Cardiac muscle cell (in vitro differentiated cells and primary cell): Measurements from ENCODE around the gene SHPK. TPM values are rescaled to one million over a fixed set of nuclear protein-coding genes. Genes with fewer than 3 reads are reported as not detected.

ENCODE experiments used
- DNase-seq, 2 donors: peaks; one replicate each; pipeline versions ENCODE4 v3.0.0 to v3.0.0-alpha.2; 2010 to 2017; ENCODE audit warnings: low read depth in 1 of 2, low spot score in 1 of 2
- H3K27ac ChIP-seq: fragments of 200-600 bp; sonication (generic); 2 replicates; pipeline ENCODE4 v1.5.1; 2016
- H3K27me3 ChIP-seq: fragments of 200-600 bp; sonication (generic); 2 replicates; pipeline ENCODE4 v1.6.0; 2016; ENCODE audit warnings: control low read depth
- H3K36me3 ChIP-seq: fragments of 200-600 bp; sonication (generic); 2 replicates; pipeline ENCODE4 v1.5.1; 2016; ENCODE audit warnings: control low read depth
- H3K4me1 ChIP-seq: fragments of 200-600 bp; sonication (generic); 2 replicates; pipeline ENCODE4 v1.8.1; 2017; ENCODE audit warnings: low read depth, mild to moderate bottlenecking, mixed run types
- H3K4me3 ChIP-seq: fragments of 200-600 bp; sonication (generic); 2 replicates; pipeline ENCODE4 v1.5.1; 2016; ENCODE audit warnings: mild to moderate bottlenecking
- H3K9me3 ChIP-seq: fragments of 200-600 bp; sonication (generic); 2 replicates; pipeline ENCODE4 v1.5.1; 2017; ENCODE audit warnings: low read depth, mild to moderate bottlenecking, control low read depth
- CTCF ChIP-seq: IDR thresholded peaks from 2 replicates; pipeline ENCODE4 v1.5.1; 2012; ENCODE audit warnings: low read depth, mild to moderate bottlenecking, low read length
- polyA plus RNA-seq: library from polyadenylated mRNA; unstranded; fragments of >200 nt; fragmentation: Nextera tagmentation; extraction: Ambion mirVana; gene quantifications from 2 replicates; pipeline ENCODE4 v1.2.1, GENCODE V29; 2016
- total RNA-seq: library from RNA; depleted of rRNA; stranded (reverse); fragments of >200 nt; gene quantifications from 2 replicates; pipeline ENCODE4 v1.2.3, GENCODE V29; 2016

The SHPK gene
- total and polyA plus RNA-seq, 2 experiments from 2014 or later = 3.6 to 8.8 TPM

- no peak for DNase-seq
- H3K36me3 ChIP-seq = no peaks in the 10 kb centered on the region
Observed at GRCh38 chr17:3596804-3597464, 39.1 kb downstream of the SHPK start.

GRCh38 chr17:3594976-3595375 lies 41.1 kb downstream of the SHPK start:
- TF ChIP-seq CTCF = no peak
- H3K36me3 ChIP-seq = peaks cover under 1% of the 10 kb centered on the region
- H3K9me3 ChIP-seq = no peaks in the 10 kb centered on the region
- H3K4me1 ChIP-seq = peaks cover 27% of the 10 kb centered on the region
- H3K27me3 ChIP-seq = no peaks in the 10 kb centered on the region
- H3K27ac ChIP-seq = peak overlapping the region; percentile 59
- H3K4me3 ChIP-seq = no peak overlapping the region
- peak in 1 of 2 donors; percentile 28 for DNase-seq

More at GRCh38 chr17:3596804-3597464, 39.1 kb downstream of the SHPK start:
- no peak for TF ChIP-seq CTCF
- H3K4me1 ChIP-seq = peaks cover 8% of the 10 kb centered on the region
- no peak overlapping the region for H3K27ac ChIP-seq
- no peaks in the 10 kb centered on the region for H3K9me3 ChIP-seq
- H3K27me3 ChIP-seq = no peaks in the 10 kb centered on the region
- no peak overlapping the region for H3K4me3 ChIP-seq

- H3K36me3 ChIP-seq = peaks cover 7% of the 10 kb centered on the region
- peak; percentile 42 to 83 for DNase-seq
Observed at GRCh38 chr17:3594051-3594800, 41.8 kb downstream of the SHPK start.

GRCh38 chr17:3593384-3593783 lies 42.7 kb downstream of the SHPK start:
- Histone ChIP-seq H3K4me3 (no peak overlapping the region), H3K4me1 (peaks cover 27% of the 10 kb centered on the region), H3K27me3 (no peaks in the 10 kb centered on the region), H3K27ac (no peak overlapping the region), H3K9me3 (no peaks in the 10 kb centered on the region), H3K36me3 (peaks cover 7% of the 10 kb centered on the region)
- no peak for DNase-seq
- TF ChIP-seq CTCF = no peak

More at GRCh38 chr17:3594051-3594800, 41.8 kb downstream of the SHPK start:
- Histone ChIP-seq H3K4me1 (peaks cover 27% of the 10 kb centered on the region), H3K9me3 (no peaks in the 10 kb centered on the region), H3K4me3 (no peak overlapping the region), H3K27ac (peak overlapping the region; percentile 59), H3K27me3 (no peaks in the 10 kb centered on the region)
- TF ChIP-seq CTCF = no peak

GRCh38 chr17:3592216-3592860 lies 43.7 kb downstream of the SHPK start:
- Histone ChIP-seq H3K4me1 (peaks cover 27% of the 10 kb centered on the region), H3K36me3 (peaks cover 15% of the 10 kb centered on the region), H3K27ac (no peak overlapping the region), H3K27me3 (no peaks in the 10 kb centered on the region), H3K9me3 (no peaks in the 10 kb centered on the region), H3K4me3 (no peak overlapping the region)
- no peak for DNase-seq
- TF ChIP-seq CTCF = no peak
